Right lobe of liver (tissue), 6 donors: ENCODE results near the gene COX6A2. TPM values are rescaled to one million over a fixed set of nuclear protein-coding genes. Genes with fewer than 3 reads are reported as not detected.
A peak's percentile ranks its signal among the peaks of the same experiment; 100 is the strongest.

ENCODE experiments used
- ATAC-seq, 4 donors: fragments of 200-7000 bp; cut with Tn5 transposase; one replicate each; pipeline ENCODE4 v1.9.1; 2020; ENCODE audit warnings: mild to moderate bottlenecking in 4 of 4, moderate library complexity in 4 of 4
- DNase-seq, 3 donors: peaks; one replicate each; pipeline ENCODE4 v3.0.0-alpha.2; 2020
- H3K27ac ChIP-seq, 3 donors: fragments of 200-600 bp; one replicate each; pipeline ENCODE4 v1.8.0; 2022
- H3K27me3 ChIP-seq, 2 donors: fragments of 200-600 bp; one replicate each; pipeline ENCODE4 v1.8.0; 2022
- H3K36me3 ChIP-seq, 4 donors: fragments of 200-600 bp; sonication (generic) in 1 of 4; one replicate each; pipeline versions ENCODE4 v1.5.1 to v1.8.0; 2017 to 2022; ENCODE audit warnings: control low read depth in 1 of 4
- H3K4me1 ChIP-seq, 4 donors: fragments of 200-600 bp; sonication (generic) in 1 of 4; one replicate each; pipeline versions ENCODE4 v1.5.1 to v1.8.0; 2017 to 2022; ENCODE audit warnings: control low read depth in 1 of 4
- H3K4me3 ChIP-seq, 3 donors: fragments of 200-600 bp; one replicate each; pipeline ENCODE4 v1.8.0; 2022
- H3K9me3 ChIP-seq, 4 donors: fragments of 200-600 bp; sonication (generic) in 1 of 4; one replicate each; pipeline versions ENCODE4 v1.5.1 to v1.8.0; 2017 to 2022; ENCODE audit warnings: control low read depth in 1 of 4
- CTCF ChIP-seq, 4 donors: fragments of 200-600 bp in 3 of 4; fragments of 450-650 bp in 1 of 4; IDR thresholded peaks; one replicate each; pipeline versions ENCODE4 v1.5.1 to v1.8.0; 2016 to 2022; ENCODE audit warnings: antibody characterized with exemption in 4 of 4, mild to moderate bottlenecking in 2 of 4
- POLR2A ChIP-seq: fragments of 450-650 bp; IDR thresholded peaks from one replicate; pipeline ENCODE4 v1.6.1; 2017; ENCODE audit warnings: antibody characterized with exemption, mild to moderate bottlenecking
- WGBS: methylation state at CpG from one replicate; pipeline ENCODE4 v1.1.6; 2018; ENCODE audit warnings: low coverage, low lambda C conversion rate; ENCODE audit not compliant: insufficient coverage; ENCODE audit errors: missing lambda C conversion rate; 5-methylcytosine and 5-hydroxymethylcytosine counted together
- intact Hi-C, 2 donors: fragments of 100-400 bp; cut with DNase I; formaldehyde crosslinking; loops; one replicate each; pipeline versions ENCODE4 v1.11.2 to v1.14.1; 2022
- total RNA-seq, 6 experiments: library from RNA; depleted of rRNA in 2 of 6; stranded (reverse); fragments of >200 nt in 2 of 6; fragmentation: NEBNext Ultra II Directional in 3 of 6; extraction: Animal tissue kit (Norgen Biotek cat#: 25700) in 3 of 6; gene quantifications; one replicate each; pipeline versions ENCODE4 v1.1.0 to v1.2.4, GENCODE V29; 2016 to 2023
- donor health status: DM: no; HTN: yes; CAD: no.
- donor health status: DM: no; HTN: no; CAD: no.
- donor health status: DM: no; HTN: no; CAD: no.
- donor health status: DM: no; HTN: yes; CAD: no.
- donor health status: DM: no; HTN: yes; CAD: no.

COX6A2 gene
- total RNA-seq, 6 experiments from 2014 or later: 4.1 to 6.0 (median 4.6) TPM; not detected in 2

- no peaks in the 10 kb centered on the region for H3K27me3 ChIP-seq
- H3K4me1 ChIP-seq: no peaks in the 10 kb centered on the region
- intact Hi-C loops: no loop called here
- no peak overlapping the region for H3K27ac ChIP-seq
- no CpG with 5 or more reads among the region's 9 CpGs for WGBS
- ATAC-seq: peak in 1 of 4 donors; percentile 13
- no peaks in the 10 kb centered on the region for H3K9me3 ChIP-seq
- no peak overlapping the region for H3K4me3 ChIP-seq
- DNase-seq: no peak
- H3K36me3 ChIP-seq: no peaks in the 10 kb centered on the region
- TF ChIP-seq CTCF (IDR thresholded peaks at IDR 0.05) (no peak), POLR2A (no peak)
Observed at GRCh38 chr16:31397701-31398100, 30.5 kb downstream of the COX6A2 start.

GRCh38 chr16:31397096-31397660 lies 31.0 kb downstream of the COX6A2 start:
- intact Hi-C loops: no loop called here
- WGBS: 86% methylated on average over 14 of the region's 18 CpGs
- peak in 2 of 4 donors; percentile 13 to 44 for ATAC-seq

GRCh38 chr16:31395647-31396046 lies 32.5 kb downstream of the COX6A2 start:
- ATAC-seq (peak; percentile 33 to 57 (median 50)), DNase-seq (peak in 1 of 3 donors; percentile 51)
- H3K4me1 ChIP-seq: no peaks in the 10 kb centered on the region
- 44% methylated on average over 3 of the region's 6 CpGs for WGBS
- intact Hi-C loops: no loop called here
- no peak overlapping the region for H3K27ac ChIP-seq
- TF ChIP-seq CTCF (IDR thresholded peaks at IDR 0.05) (no peak), POLR2A (no peak)
- no peak overlapping the region for H3K4me3 ChIP-seq
- no peaks in the 10 kb centered on the region for H3K27me3 ChIP-seq
- no peaks in the 10 kb centered on the region for H3K36me3 ChIP-seq
- H3K9me3 ChIP-seq: no peaks in the 10 kb centered on the region

More at GRCh38 chr16:31397096-31397660, 31.0 kb downstream of the COX6A2 start:
- DNase-seq: no peak
- Histone ChIP-seq H3K27me3 (no peaks in the 10 kb centered on the region), H3K27ac (no peak overlapping the region), H3K4me1 (no peaks in the 10 kb centered on the region), H3K4me3 (no peak overlapping the region), H3K9me3 (no peaks in the 10 kb centered on the region), H3K36me3 (no peaks in the 10 kb centered on the region)
- no peak for TF ChIP-seq CTCF (IDR thresholded peaks at IDR 0.05)
- TF ChIP-seq POLR2A: no peak

- DNase-seq (no peak), ATAC-seq (peak in 2 of 4 donors; percentile 37 to 42)
- no peaks in the 10 kb centered on the region for H3K4me1 ChIP-seq
- H3K4me3 ChIP-seq: no peak within 1 kb of the TSS
- H3K27me3 ChIP-seq: no peaks in the 10 kb centered on the region
- H3K27ac ChIP-seq: no peak within 1 kb of the TSS
- H3K9me3 ChIP-seq: no peaks in the 10 kb centered on the region
- H3K36me3 ChIP-seq: no peaks in the 10 kb centered on the region
- intact Hi-C loops: no loop called here
- WGBS: 78% methylated on average over 4 of the region's 5 CpGs
- TF ChIP-seq POLR2A (no peak), CTCF (IDR thresholded peaks at IDR 0.05) (no peak)
Observed at GRCh38 chr16:31393056-31393455, 35.1 kb downstream of the COX6A2 start, which contains the start of gene ITGAD. ITGAD (plus strand) TSS chr16:31393335; CDS start chr16:31393361, 26 bp downstream.
